Hepatic stellate cell (primary cell): ENCODE results near the gene PCDHGB2.
"Not testable (repeated sequence)": the region's sequence is repeated elsewhere in the genome, so short reads cannot be mapped to it uniquely, and the experiment has no call there.

Source experiments
- DNase-seq: peaks from one replicate; pipeline ENCODE4 v3.0.0; 2011; ENCODE audit warnings: low spot score

PCDHGB2 gene

DNA sequence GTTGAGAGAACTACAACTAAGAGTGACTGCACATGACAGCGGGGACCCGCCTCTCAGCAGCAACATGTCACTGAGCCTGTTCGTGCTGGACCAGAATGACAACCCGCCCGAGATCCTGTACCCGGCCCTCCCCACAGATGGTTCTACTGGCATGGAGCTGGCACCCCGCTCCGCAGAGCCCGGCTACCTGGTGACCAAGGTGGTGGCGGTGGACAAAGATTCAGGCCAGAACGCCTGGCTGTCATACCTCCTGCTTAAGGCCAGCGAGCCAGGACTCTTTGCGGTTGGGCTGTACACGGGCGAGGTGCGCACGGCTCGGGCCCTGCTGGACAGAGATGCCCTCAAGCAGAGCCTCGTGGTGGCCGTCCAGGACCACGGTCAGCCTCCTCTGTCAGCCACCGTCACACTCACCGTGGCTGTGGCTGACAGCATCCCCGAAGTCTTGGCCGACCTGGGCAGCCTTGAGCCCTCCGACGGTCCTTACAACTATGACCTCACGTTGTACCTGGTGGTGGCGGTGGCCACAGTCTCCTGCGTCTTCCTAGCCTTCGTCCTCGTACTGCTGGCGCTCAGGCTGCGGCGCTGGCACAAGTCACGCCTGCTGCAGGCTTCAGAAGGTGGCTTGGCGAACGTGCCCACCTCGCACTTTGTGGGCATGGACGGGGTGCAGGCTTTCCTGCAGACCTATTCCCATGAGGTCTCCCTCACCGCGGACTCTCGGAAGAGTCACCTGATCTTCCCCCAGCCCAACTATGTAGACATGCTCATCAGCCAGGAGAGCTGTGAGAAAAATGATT is 24.9 kb downstream of the PCDHGB2 start:
- DNase-seq, result no peak

DNA sequence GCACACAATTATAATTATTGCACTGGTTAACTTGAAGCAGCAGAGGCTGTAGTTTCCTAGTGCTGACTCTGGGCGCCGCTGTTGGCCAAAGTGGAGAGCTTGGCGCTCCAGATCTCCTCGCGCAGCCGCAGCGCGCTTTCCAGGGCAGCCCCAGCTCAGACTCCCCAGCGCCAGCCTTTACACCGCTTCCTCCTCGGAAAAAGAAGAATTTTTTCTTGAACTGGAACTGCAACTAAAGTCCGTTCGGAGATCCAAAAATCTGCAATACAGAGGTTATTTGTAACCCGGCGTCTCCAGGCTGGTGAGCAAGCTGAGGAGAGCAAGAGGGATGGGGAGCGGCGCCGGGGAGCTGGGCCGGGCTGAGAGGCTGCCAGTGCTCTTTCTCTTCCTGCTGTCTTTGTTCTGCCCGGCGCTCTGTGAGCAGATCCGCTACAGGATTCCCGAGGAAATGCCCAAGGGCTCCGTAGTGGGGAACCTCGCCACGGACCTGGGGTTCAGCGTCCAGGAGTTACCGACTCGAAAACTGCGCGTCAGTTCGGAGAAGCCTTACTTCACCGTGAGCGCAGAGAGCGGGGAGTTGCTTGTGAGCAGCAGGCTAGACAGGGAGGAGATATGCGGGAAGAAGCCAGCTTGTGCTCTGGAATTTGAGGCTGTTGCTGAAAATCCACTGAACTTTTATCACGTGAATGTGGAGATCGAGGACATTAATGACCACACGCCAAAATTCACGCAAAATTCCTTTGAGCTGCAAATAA is 27.9 kb downstream of the PCDHGB2 start, which contains the start of gene PCDHGB4:
Gene PCDHGB4, plus strand, starts transcription at position 142 of the 755 bp plus-strand sequence. Its CDS starts 187 bp downstream, at position 329.
- not testable (repeated sequence) for DNase-seq

DNA sequence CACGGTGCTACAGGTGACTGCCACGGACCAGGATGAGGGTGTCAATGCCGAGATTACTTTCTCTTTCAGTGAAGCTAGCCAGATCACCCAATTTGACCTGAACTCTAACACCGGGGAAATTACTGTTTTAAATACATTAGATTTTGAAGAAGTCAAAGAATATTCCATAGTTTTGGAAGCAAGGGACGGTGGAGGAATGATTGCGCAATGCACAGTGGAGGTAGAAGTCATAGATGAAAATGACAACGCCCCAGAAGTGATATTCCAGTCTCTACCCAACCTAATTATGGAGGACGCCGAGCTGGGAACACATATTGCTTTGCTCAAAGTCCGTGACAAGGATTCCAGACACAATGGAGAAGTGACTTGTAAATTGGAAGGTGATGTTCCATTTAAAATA is 28.9 kb downstream of the PCDHGB2 start:
- DNase-seq, result no peak

DNA sequence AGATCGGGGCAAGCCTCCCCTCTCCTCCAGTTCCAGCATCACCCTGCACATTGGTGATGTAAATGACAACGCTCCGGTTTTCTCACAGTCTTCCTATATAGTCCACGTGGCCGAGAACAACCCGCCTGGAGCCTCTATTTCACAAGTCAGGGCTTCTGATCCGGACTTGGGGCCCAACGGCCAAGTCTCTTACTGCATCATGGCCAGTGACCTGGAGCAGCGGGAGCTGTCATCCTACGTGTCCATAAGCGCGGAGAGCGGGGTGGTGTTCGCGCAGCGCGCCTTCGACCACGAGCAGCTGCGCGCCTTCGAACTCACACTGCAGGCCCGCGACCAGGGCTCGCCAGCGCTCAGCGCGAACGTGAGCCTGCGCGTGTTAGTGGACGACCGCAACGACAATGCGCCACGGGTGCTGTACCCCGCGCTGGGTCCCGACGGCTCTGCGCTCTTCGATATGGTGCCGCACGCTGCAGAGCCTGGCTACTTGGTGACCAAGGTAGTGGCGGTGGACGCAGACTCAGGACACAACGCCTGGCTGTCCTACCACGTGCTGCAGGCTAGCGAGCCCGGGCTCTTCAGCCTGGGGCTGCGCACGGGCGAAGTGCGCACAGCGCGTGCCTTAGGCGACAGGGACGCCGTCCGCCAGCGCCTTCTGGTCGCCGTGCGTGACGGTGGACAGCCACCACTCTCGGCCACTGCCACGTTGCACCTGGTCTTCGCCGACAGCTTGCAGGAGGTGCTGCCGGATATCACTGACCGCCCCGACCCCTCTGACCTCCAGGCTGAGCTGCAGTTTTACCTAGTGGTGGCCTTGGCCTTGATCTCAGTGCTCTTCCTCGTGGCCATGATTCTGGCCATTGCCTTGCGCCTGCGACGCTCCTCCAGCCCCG is 29.6 kb downstream of the PCDHGB2 start:
- no peak for DNase-seq

DNA sequence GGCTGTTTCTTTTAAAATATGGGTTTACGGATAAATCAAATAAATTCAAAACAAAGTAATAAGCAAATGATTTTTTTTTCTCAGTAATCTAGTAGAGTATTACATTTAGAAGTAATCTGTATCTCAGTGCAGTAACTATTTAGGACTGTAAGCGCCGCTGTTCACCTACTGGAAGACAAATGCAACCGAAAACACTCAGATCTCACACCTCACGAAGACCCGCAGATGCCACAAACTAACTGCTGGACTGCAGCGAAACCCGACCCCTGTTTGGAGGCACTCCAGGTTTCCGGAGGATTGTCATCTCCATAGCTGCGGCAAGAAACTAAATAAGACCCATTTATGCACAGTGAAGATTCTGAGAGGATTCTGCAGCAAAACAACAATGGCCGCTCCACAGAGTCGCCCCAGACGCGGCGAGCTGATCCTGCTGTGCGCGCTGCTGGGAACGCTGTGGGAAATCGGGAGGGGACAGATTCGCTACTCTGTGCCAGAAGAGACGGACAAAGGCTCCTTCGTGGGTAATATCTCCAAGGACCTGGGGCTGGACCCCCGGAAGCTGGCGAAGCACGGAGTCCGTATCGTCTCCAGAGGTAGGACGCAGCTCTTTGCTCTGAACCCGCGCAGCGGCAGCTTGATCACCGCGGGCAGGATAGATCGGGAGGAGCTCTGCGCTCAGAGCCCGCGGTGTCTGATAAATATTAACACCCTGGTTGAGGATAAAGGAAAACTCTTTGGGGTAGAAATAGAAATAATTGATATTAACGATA is 32.8 kb downstream of the PCDHGB2 start, which contains the start of gene PCDHGA8:
Gene PCDHGA8, plus strand, starts transcription at position 205 of the 770 bp plus-strand sequence. Its CDS starts 181 bp downstream, at position 386.
- peak; percentile 38 for DNase-seq

DNA sequence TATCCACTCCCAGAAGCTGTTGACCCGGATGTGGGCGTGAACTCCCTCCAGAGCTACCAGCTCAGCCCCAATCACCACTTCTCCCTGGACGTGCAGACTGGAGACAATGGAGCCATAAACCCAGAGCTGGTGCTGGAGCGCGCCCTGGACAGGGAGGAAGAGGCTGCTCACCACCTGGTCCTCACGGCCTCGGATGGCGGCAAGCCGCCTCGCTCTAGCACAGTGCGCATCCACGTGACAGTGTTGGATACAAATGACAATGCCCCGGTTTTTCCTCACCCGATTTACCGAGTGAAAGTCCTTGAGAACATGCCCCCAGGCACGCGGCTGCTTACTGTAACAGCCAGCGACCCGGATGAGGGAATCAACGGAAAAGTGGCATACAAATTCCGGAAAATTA is 33.5 kb downstream of the PCDHGB2 start:
- no peak for DNase-seq

DNA sequence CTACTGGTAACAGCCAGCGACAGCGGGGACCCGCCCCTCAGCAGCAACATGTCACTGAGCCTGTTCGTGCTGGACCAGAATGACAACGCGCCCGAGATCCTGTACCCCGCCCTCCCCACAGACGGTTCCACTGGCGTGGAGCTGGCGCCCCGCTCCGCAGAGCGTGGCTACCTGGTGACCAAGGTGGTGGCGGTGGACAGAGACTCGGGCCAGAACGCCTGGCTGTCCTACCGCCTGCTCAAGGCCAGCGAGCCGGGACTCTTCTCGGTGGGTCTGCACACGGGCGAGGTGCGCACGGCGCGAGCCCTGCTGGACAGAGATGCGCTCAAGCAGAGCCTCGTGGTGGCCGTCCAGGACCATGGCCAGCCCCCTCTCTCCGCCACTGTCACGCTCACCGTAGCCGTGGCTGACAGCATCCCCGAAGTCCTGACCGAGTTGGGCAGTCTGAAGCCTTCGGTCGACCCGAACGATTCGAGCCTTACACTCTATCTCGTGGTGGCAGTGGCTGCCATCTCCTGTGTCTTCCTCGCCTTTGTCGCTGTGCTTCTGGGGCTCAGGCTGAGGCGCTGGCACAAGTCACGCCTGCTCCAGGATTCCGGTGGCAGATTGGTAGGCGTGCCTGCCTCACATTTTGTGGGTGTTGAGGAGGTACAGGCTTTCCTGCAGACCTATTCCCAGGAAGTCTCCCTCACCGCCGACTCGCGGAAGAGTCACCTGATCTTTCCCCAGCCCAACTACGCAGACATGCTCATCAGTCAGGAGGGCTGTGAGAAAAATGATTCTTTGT is 34.8 kb downstream of the PCDHGB2 start:
- DNase-seq, result not testable (repeated sequence)

DNA sequence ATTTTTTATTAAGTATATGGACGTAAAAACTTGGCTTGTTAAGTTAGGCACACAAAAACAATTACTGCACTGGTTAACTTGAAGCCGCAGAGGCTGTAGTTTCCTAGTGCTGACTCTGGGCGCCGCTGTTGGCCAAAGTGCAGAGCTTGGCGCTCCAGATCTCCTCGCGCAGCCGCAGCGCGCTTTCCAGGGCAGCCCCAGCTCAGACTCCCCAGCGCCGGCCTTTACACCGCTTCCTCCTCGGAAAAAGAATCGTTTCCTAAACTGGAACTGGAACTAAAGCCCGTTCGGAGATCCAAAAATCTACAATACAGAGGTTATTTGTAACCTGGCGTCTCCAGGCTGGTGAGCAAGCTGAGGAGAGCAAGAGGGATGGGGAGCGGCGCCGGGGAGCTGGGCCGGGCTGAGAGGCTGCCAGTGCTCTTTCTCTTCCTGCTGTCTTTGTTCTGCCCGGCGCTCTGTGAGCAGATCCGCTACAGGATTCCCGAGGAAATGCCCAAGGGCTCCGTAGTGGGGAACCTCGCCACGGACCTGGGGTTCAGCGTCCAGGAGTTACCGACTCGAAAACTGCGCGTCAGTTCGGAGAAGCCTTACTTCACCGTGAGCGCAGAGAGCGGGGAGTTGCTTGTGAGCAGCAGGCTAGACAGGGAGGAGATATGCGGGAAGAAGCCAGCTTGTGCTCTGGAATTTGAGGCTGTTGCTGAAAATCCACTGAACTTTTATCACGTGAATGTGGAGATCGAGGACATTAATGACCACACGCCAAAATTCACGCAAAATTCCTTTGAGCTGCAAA is 38.2 kb downstream of the PCDHGB2 start, which contains the start of gene PCDHGB5:
Gene PCDHGB5, plus strand, starts transcription at position 192 of the 796 bp plus-strand sequence. Its CDS starts 181 bp downstream, at position 373.
- DNase-seq, result peak; percentile 50

DNA sequence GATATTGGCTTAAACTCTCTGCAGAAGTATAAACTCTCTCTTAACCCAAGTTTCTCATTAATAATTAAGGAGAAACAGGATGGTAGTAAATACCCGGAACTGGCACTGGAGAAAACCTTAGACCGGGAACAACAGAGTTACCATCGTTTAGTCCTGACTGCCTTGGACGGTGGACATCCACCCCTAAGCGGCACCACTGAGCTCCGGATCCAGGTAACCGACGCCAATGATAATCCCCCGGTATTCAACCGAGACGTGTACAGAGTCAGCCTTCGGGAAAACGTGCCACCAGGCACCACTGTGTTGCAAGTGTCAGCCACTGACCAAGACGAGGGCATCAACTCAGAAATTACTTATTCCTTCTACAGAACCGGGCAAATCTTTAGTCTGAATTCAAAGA is 38.8 kb downstream of the PCDHGB2 start:
- DNase-seq, result no peak

DNA sequence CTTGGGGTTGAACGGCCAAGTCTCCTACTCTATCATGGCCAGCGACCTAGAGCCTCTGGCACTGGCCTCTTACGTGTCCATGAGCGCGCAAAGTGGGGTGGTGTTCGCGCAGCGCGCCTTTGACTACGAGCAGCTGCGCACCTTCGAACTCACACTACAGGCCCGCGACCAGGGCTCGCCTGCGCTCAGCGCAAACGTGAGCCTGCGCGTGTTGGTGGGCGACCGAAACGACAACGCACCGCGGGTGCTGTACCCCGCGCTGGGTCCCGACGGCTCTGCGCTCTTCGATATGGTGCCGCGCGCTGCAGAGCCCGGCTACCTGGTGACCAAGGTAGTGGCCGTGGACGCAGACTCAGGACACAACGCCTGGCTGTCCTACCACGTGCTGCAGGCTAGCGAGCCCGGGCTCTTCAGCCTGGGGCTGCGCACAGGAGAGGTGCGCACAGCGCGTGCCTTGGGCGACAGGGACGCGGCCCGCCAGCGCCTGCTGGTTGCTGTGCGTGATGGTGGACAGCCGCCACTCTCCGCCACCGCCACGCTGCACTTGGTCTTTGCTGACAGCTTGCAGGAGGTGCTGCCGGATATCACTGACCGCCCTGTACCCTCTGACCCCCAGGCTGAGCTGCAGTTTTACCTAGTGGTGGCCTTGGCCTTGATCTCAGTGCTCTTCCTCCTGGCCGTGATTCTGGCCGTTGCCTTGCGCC is 39.9 kb downstream of the PCDHGB2 start:
- no peak for DNase-seq

DNA sequence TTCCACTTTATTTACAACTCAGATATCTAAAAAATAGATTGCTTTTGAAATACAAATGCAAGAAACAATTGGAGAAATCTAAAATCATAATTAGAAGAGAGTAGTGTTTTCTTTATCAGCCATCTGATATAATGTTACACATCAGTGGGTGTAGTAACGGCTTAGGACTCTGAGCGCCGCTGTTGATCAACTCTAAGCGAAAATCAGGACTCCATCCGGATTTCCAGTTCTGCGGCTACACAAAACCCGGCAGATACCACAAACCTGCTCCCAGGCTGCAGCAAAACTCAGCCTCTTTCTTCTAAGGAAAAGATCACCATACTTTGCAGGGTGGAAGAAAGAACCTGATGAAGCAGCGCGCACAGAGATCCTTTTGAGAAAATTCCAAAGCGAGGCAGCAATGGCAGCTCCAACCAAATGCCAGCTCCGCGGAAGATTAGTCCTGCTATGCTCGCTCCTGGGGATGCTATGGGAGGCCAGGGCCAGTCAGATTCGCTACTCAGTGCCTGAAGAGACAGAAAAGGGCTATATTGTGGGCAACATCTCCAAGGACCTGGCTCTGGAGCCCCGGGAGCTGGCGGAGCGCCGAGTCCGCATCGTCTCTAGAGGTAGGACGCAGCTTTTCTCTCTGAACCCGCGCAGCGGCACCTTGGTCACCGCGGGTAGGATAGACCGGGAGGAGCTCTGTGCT is 42.9 kb downstream of the PCDHGB2 start, which contains the start of gene PCDHGA9:
Gene PCDHGA9, plus strand, starts transcription at position 226 of the 691 bp plus-strand sequence. Its CDS starts 175 bp downstream, at position 401.
- DNase-seq, result peak; percentile 55

DNA sequence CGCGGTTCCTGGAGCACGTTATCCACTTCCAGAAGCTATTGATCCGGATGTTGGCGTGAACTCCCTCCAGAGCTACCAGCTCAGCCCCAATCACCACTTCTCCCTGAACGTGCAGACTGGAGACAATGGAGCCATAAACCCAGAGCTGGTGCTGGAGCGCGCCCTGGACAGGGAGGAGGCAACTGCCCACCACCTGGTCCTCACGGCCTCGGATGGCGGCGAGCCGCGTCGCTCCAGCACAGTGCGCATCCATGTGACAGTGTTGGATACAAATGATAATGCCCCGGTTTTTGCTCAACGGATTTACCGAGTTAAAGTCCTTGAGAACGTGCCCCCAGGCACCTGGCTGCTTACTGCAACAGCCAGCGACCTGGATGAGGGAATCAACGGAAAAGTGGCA is 43.6 kb downstream of the PCDHGB2 start:
- DNase-seq, result no peak

DNA sequence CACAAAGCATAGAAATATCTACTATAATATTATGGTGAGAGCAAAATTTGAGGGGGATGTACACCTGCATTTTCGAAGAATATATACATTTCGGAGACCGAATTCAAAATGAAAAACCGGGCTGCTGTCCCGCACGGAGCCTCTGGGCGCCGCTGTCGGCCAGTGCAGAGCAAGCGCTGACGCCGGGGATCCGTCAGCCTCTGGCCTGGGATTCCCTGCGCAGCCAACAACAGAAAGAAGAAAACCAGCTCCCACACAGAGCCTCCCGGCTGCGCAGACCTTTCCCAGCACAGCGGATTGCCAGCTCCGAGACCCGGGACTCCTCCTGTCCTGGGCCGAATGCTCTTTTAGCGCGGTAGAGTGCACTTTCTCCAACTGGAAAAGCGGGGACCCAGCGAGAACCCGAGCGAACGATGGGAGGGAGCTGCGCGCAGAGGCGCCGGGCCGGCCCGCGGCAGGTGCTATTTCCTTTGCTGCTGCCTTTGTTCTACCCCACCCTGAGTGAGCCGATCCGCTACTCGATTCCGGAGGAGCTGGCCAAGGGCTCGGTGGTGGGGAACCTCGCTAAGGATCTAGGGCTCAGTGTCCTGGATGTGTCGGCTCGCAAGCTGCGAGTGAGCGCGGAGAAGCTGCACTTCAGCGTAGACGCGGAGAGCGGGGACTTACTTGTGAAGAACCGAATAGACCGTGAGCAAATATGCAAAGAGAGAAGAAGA is 48.2 kb downstream of the PCDHGB2 start, which contains the start of gene PCDHGB6:
Gene PCDHGB6, plus strand, starts transcription at position 232 of the 716 bp plus-strand sequence. Its CDS starts 182 bp downstream, at position 414.
- DNase-seq, result not testable (repeated sequence)

DNA sequence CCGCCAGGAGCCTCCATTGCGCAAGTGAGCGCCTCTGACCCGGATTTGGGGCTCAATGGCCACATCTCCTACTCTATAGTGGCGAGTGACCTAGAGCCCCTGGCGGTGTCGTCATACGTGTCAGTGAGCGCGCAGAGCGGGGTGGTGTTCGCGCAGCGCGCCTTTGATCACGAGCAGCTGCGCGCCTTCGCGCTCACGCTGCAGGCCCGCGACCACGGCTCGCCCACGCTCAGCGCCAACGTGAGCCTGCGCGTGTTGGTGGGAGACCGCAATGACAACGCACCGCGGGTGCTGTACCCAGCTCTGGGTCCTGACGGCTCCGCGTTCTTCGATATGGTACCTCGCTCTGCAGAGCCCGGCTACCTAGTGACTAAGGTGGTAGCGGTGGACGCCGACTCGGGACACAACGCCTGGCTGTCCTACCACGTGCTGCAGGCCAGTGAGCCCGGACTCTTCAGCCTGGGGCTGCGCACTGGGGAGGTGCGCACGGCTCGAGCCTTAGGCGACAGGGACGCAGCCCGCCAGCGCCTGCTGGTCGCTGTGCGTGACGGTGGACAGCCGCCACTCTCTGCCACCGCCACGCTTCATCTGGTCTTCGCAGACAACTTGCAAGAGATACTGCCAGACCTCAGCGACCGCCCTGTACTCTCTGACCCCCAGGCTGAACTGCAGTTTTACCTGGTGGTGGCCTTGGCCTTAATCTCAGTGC is 50.0 kb downstream of the PCDHGB2 start:
- DNase-seq, result no peak

DNA sequence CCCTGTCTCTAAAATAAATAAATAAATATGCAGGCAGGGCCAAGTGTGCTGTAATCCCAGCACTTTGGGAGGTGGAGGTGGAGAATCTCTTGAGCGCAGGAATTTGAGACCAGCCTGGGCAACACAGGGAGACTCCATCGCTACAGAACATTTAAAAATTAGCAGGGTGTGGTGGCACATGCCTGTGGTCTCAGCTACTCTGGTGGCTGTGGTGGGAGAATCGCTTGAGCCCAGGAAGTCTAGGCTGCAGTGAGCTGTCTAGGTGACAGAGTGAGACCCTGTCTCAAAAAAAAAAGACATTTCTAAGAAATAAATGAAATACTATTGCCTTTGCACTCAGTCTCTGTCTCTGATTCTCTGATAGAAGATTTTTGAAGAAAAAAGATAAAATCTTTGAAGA is 51.8 kb downstream of the PCDHGB2 start:
- DNase-seq, result no peak
